ENCODE data around the gene L1CAM. TPM values are rescaled to one million over a fixed set of nuclear protein-coding genes. Genes with fewer than 3 reads are reported as not detected.
A peak's percentile ranks its signal among the peaks of the same experiment; 100 is the strongest.

Gene L1CAM
- total and polyA plus RNA-seq, 9 of the 15 experiments (the other 6 are each of a cell fraction or from before 2014, with no cell fraction given), result 0.09 to 0.86 (median 0.26) TPM; not detected in 3

DNA sequence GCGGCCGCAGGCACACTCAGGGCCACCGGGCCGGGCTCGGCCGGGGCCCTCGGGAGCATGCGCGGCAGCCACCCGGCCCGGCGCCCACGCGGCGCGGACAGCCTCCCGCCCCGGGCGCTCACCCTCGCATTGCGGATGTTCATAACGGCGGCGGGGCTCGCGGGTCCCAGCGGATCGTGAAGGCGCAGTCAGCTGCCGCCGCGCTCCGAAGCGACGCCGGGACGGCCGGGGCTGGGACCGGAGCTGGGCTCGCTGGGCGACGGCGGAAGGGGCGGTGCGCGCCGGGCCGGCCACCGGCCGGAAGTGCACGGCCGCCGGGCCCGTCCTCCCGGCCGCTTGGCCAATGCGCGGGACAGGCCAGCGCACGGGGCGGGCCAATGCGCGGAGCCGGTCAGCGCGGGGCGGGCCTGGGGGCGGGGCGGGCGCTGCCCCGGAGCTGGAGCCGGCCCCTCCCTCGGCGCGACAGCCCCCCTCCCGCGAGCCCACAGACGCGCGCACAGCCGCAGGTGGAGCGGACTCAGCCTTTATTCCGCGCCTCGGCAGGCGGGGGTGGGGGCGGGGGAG, 48.9 kb upstream of the L1CAM start, which contains the start of gene NAA10 (continued):
- TF ChIP-seq, protein P1, sequence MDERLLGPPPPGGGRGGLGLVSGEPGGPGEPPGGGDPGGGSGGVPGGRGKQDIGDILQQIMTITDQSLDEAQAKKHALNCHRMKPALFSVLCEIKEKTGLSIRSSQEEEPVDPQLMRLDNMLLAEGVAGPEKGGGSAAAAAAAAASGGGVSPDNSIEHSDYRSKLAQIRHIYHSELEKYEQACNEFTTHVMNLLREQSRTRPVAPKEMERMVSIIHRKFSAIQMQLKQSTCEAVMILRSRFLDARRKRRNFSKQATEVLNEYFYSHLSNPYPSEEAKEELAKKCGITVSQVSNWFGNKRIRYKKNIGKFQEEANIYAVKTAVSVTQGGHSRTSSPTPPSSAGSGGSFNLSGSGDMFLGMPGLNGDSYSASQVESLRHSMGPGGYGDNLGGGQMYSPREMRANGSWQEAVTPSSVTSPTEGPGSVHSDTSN (CRISPR knock-in tag; IDR thresholded peaks at IDR 0.05; ENCODE audit: low read depth), result no peak
- TF ChIP-seq, protein P1 (tag; conservative IDR thresholded peaks at IDR 0.05; ENCODE audit: low read depth), result no peak
- TF ChIP-seq TAF1 (IDR thresholded peaks at IDR 0.05; ENCODE audit: control insufficient read depth, extremely low read depth, insufficient read depth, low read length, severe bottlenecking) (peak; percentile 42), CXXC5 (CRISPR knock-in tag; IDR thresholded peaks at IDR 0.05) (peak; percentile 76), ZFP30 (CRISPR knock-in tag; IDR thresholded peaks at IDR 0.05; ENCODE audit: borderline replicate concordance) (no peak), RBBP5 (IDR thresholded peaks at IDR 0.05; ENCODE audit: borderline replicate concordance, insufficient read depth, low read length, poor library complexity, severe bottlenecking) (peak; percentile 66), TAF7 (tag; IDR thresholded peaks at IDR 0.05) (no peak), CHD2 (IDR thresholded peaks at IDR 0.05; ENCODE audit: low read depth, low read length) (no peak), KLF10 (CRISPR knock-in tag; IDR thresholded peaks at IDR 0.05) (no peak), HMGXB4 (CRISPR knock-in tag; IDR thresholded peaks at IDR 0.05) (no peak), MTA3 (IDR thresholded peaks at IDR 0.05; ENCODE audit: borderline replicate concordance) (no peak), PYGO2 (tag; IDR thresholded peaks at IDR 0.05) (no peak), CSDE1 (IDR thresholded peaks at IDR 0.05) (no peak), YY1 (IDR thresholded peaks at IDR 0.05; ENCODE audit: borderline replicate concordance in 1 of 3, control insufficient read depth in 1 of 3, extremely low read depth in 1 of 3, insufficient read depth in 3 of 3, insufficient read length in 1 of 3, insufficient replicate concordance in 2 of 3, low read depth in 1 of 3, low read length in 2 of 3) (peak in 1 of 3 experiments; percentile 36), POLR2G (IDR thresholded peaks at IDR 0.05; ENCODE audit: low read depth, low read length) (peak; percentile 80)
- TF ChIP-seq, protein P2, sequence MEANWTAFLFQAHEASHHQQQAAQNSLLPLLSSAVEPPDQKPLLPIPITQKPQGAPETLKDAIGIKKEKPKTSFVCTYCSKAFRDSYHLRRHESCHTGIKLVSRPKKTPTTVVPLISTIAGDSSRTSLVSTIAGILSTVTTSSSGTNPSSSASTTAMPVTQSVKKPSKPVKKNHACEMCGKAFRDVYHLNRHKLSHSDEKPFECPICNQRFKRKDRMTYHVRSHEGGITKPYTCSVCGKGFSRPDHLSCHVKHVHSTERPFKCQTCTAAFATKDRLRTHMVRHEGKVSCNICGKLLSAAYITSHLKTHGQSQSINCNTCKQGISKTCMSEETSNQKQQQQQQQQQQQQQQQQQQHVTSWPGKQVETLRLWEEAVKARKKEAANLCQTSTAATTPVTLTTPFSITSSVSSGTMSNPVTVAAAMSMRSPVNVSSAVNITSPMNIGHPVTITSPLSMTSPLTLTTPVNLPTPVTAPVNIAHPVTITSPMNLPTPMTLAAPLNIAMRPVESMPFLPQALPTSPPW (CRISPR knock-in tag; IDR thresholded peaks at IDR 0.05), result peak; percentile 95
- TF ChIP-seq, protein P3, sequence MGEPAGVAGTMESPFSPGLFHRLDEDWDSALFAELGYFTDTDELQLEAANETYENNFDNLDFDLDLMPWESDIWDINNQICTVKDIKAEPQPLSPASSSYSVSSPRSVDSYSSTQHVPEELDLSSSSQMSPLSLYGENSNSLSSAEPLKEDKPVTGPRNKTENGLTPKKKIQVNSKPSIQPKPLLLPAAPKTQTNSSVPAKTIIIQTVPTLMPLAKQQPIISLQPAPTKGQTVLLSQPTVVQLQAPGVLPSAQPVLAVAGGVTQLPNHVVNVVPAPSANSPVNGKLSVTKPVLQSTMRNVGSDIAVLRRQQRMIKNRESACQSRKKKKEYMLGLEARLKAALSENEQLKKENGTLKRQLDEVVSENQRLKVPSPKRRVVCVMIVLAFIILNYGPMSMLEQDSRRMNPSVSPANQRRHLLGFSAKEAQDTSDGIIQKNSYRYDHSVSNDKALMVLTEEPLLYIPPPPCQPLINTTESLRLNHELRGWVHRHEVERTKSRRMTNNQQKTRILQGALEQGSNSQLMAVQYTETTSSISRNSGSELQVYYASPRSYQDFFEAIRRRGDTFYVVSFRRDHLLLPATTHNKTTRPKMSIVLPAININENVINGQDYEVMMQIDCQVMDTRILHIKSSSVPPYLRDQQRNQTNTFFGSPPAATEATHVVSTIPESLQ (CRISPR knock-in tag; IDR thresholded peaks at IDR 0.05), result no peak
- TF ChIP-seq, protein P4, sequence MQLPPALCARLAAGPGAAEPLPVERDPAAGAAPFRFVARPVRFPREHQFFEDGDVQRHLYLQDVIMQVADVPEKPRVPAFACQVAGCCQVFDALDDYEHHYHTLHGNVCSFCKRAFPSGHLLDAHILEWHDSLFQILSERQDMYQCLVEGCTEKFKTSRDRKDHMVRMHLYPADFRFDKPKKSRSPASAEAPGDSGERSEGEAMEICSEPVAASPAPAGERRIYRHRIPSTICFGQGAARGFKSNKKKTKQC (CRISPR knock-in tag; IDR thresholded peaks at IDR 0.05), result no peak

Data from K562 (cell line).